Adrenal gland (tissue), 5 donors: ENCODE results near the gene MT1H.

ENCODE experiments used
- CTCF ChIP-seq, 6 experiments: fragments of 450-650 bp in 4 of 6; fragments of 200-600 bp in 2 of 6; sonication (generic) in 1 of 6; IDR thresholded peaks; 1 replicate in 5 of 6; 2 replicates in 1 of 6; pipeline versions ENCODE4 v1.5.1 to v1.8.0; 2016 to 2021; ENCODE audit warnings: antibody characterized with exemption in 6 of 6, mild to moderate bottlenecking in 2 of 6, moderate library complexity in 1 of 6
- POLR2A ChIP-seq, 2 donors: fragments of 450-650 bp; IDR thresholded peaks; one replicate each; pipeline ENCODE4 v1.6.1; 2017; ENCODE audit warnings: antibody characterized with exemption in 2 of 2, mild to moderate bottlenecking in 2 of 2, moderate library complexity in 1 of 2
- donor health status: DM: no; HTN: no; CAD: no.

- no peak for TF ChIP-seq CTCF (IDR thresholded peaks at IDR 0.05)
- no peak for TF ChIP-seq POLR2A (IDR thresholded peaks at IDR 0.05)
Observed at GRCh38 chr16:56623637-56624036, 46.0 kb upstream of the MT1H start.
